ENCODE results near the gene SIGLEC9.

DNA sequence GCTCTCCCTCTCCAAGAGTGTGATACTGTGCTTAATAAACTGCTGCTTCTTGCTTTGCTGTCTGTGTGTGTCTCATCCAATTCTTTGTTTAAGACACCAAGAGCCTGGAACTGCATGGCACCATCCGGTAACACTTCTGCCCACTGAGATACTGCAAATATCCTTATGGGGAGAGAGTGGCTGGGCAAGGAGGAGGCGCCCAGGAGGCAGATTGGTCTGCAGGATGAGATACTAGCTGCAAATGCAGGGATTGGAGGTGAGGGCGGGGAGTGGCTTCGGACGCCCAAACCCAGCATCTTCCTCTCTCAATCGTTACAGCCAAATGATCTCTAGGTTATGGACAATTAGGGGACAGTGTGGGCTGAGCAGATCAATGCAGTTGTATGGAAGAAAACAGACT, 15.7 kb downstream of the SIGLEC9 start:
- TF ChIP-seq, protein P1, sequence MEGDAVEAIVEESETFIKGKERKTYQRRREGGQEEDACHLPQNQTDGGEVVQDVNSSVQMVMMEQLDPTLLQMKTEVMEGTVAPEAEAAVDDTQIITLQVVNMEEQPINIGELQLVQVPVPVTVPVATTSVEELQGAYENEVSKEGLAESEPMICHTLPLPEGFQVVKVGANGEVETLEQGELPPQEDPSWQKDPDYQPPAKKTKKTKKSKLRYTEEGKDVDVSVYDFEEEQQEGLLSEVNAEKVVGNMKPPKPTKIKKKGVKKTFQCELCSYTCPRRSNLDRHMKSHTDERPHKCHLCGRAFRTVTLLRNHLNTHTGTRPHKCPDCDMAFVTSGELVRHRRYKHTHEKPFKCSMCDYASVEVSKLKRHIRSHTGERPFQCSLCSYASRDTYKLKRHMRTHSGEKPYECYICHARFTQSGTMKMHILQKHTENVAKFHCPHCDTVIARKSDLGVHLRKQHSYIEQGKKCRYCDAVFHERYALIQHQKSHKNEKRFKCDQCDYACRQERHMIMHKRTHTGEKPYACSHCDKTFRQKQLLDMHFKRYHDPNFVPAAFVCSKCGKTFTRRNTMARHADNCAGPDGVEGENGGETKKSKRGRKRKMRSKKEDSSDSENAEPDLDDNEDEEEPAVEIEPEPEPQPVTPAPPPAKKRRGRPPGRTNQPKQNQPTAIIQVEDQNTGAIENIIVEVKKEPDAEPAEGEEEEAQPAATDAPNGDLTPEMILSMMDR (IDR thresholded peaks at IDR 0.05): no peak
- TF ChIP-seq POLR2A (IDR thresholded peaks at IDR 0.05): no peak
